Renal cortical epithelial cell (primary cell): ENCODE data around the gene ADAM22. TPM values are rescaled to one million over a fixed set of nuclear protein-coding genes. Genes with fewer than 3 reads are reported as not detected.
"Not testable (repeated sequence)": the region's sequence is repeated elsewhere in the genome, so short reads cannot be mapped to it uniquely, and the experiment has no call there.

Experiments used
- DNase-seq: peaks from one replicate; pipeline ENCODE4 v3.0.0-alpha.2; 2011; ENCODE audit warnings: low read depth
- total RNA-seq: library from RNA; depleted of rRNA; stranded (reverse); fragments of >200 nt; gene quantifications from 2 replicates; pipeline ENCODE4 v1.2.3, GENCODE V29; 2014

ADAM22 gene, protein sequence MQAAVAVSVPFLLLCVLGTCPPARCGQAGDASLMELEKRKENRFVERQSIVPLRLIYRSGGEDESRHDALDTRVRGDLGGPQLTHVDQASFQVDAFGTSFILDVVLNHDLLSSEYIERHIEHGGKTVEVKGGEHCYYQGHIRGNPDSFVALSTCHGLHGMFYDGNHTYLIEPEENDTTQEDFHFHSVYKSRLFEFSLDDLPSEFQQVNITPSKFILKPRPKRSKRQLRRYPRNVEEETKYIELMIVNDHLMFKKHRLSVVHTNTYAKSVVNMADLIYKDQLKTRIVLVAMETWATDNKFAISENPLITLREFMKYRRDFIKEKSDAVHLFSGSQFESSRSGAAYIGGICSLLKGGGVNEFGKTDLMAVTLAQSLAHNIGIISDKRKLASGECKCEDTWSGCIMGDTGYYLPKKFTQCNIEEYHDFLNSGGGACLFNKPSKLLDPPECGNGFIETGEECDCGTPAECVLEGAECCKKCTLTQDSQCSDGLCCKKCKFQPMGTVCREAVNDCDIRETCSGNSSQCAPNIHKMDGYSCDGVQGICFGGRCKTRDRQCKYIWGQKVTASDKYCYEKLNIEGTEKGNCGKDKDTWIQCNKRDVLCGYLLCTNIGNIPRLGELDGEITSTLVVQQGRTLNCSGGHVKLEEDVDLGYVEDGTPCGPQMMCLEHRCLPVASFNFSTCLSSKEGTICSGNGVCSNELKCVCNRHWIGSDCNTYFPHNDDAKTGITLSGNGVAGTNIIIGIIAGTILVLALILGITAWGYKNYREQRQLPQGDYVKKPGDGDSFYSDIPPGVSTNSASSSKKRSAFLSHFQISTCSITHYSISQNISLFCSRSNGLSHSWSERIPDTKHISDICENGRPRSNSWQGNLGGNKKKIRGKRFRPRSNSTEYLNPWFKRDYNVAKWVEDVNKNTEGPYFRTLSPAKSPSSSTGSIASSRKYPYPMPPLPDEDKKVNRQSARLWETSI
- total RNA-seq = 1.2 and 1.6 TPM in 2 replicates

- peak; percentile 72 for DNase-seq
These were observed at the start of gene ADAM22 for GRCh38 chr7:87933953-87934698. ADAM22 (plus strand) TSS chr7:87934251; CDS start chr7:87934466, 215 bp downstream.

DNA sequence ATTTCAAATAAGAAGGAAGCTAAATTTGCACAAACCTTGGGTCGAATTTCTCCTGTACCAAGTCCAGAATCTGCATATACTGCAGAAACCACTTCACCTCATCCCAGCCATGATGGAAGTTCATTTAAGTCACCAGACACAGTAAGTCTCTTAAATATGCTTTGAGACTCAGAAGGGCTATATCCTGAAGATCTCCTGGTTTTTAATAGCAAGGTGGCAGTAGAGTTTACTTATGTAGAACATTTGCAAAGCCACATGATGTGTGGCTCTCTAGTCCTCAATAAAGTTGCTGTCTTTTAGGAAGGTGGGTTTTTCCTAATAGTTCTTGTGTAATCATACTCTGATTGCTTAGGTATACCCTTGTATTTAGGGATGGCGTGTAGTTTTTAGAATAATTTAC, 49.0 kb upstream of the ADAM22 start:
- no peak for DNase-seq

DNA sequence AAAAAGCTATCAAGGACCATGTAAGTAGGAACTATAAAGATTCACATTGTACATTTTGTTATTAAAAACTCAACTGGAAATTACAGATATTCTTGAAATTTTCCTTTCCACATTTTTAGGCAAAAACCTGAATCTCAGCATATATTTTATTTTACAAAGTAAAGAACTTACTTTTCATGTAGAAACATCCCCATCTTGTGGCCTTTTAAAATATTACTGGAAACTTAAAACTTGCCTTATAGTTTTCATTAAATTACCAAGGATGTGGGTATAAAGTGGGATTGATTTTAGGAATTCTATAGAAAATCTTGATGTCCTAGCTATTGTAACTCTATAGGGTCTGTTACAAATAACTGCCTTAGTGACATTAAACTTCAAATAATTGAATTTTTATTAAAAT, 47.2 kb upstream of the ADAM22 start:
- DNase-seq = peak; percentile 61

DNA sequence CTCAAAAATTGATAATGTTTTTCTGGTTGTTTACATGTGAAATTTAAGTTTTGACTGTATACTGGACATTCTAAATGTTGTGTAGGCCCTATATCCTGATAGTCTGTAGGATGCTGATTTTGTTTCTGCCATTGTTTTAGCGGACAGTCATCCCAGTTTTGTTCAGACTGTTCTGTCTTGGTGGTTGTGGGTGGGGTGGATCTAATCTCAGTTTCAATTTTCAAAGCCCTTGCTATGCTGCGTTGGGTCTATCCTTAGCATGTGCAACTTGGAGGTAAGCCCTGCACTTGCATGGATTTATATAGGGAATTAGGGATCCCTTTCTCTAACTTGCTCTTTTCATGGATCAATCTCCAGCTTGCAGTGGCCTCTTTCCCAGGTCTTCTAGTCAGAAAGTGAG, 38.7 kb upstream of the ADAM22 start:
- DNase-seq = no peak

DNA sequence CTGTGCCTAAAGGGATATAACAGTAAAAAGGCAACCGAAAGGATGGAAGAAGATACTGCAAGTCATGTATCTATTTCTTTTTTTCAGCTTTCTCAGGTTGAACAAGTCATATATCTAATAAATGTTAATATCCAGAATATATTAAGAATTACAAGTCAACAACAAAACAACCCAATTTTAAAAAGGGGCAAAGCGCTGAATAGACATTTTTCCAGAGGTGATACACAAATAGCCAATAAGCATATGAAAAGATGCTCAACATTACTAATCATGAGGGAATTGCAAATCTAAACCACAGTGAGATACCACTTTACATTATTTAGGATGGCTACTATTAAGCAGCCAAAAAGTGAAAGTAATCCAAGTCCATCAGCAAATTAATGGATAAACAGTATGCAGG, 34.8 kb upstream of the ADAM22 start:
- DNase-seq = no peak

DNA sequence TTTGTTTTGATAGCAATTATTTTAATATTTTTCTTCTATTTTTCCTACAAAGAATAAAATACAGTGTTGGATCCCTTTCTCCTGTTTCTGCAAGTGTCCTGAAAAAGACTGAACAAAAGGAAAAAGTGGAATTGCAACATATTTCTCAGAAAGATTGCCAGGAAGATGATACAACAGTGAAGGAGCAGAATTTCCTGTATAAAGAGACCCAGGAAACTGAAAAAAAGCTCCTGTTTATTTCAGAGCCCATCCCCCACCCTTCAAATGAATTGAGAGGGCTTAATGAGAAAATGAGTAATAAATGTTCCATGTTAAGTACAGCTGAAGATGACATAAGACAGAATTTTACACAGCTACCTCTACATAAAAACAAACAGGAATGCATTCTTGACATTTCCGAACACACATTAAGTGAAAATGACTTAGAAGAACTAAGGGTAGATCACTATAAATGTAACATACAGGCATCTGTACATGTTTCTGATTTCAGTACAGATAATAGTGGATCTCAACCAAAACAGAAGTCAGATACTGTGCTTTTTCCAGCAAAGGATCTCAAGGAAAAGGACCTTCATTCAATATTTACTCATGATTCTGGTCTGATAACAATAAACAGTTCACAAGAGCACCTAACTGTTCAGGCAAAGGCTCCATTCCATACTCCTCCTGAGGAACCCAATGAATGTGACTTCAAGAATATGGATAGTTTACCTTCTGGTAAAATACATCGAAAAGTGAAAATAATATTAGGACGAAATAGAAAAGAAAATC, 26.7 kb upstream of the ADAM22 start:
- peak; percentile 18 for DNase-seq

DNA sequence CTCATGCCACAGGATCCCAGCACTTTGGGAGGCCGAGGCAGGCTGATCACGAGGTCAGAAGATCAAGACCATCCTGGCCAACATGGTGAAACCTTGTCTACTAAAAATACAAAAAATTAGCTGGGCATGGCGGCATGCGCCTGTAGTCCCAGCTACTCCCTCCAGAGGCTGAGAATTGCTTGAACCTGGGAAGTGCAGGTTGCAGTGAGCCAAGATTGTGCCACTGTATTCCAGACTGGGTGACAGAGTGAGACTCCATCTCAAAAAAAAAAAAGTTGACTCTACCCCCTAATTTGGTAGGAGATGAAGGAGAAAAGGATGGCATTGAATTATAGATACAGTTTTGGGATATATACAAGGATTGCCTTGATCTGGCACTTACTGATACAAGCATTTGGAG, 25.2 kb upstream of the ADAM22 start:
- DNase-seq = not testable (repeated sequence)

- no peak for DNase-seq
These were observed 21.9 kb upstream of the ADAM22 start for GRCh38 chr7:87912121-87912520.

DNA sequence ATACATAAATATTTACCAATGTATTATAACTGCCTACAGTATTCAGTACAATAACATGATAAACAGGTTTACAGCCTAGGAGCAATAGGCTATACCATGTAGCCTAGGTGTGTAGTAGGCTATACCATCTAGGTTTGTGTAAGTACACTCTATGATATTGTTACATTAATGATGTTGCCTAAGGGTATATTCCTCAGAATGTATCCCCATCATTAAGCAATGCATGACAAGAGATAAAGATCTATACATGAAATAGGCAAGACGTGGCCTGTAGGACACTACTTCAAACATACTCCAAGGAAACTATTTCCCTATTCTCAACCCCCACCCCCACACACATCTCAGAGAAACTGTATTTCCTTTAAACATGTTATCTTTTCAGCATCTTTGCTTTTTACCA, 15.3 kb upstream of the ADAM22 start:
- DNase-seq = no peak

GRCh38 chr7:87919875-87920274, 14.2 kb upstream of the ADAM22 start:
- no peak for DNase-seq

GRCh38 chr7:87920578-87920977, 13.5 kb upstream of the ADAM22 start:
- DNase-seq = no peak

DNA sequence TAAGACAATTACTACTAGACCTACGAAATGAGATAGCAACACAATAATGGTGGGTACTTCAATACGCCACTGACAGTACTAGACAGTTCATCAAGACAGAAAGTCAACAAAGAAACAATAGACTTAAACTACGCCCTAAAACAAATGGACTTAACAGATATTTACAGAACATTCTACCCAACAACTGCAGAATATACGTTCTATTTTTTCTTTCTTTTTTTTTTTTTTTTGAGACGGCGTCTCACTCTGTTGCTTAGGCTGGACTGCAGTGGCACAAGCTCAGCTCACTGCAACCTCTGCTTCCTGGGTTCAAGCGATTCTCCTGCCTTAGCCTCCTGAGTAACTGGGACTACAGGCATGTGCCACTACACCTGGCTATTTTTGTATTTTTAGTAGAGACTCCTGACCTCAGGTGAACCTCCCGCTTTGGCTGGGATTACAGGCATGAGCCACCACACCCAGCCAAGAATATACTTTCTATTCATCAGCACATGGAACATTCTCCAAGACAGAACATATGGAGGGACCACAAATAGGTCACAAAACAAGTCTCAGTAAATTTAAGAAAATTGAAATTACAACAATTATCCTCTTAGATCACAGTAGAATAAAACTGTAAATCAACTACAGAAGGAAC, 11.2 kb upstream of the ADAM22 start:
- DNase-seq = not testable (repeated sequence)

- peak; percentile 60 for DNase-seq
These were observed 7.2 kb upstream of the ADAM22 start for GRCh38 chr7:87926581-87927461.

GRCh38 chr7:87933605-87933952, 472 bp upstream of the ADAM22 start:
- no peak for DNase-seq

DNA sequence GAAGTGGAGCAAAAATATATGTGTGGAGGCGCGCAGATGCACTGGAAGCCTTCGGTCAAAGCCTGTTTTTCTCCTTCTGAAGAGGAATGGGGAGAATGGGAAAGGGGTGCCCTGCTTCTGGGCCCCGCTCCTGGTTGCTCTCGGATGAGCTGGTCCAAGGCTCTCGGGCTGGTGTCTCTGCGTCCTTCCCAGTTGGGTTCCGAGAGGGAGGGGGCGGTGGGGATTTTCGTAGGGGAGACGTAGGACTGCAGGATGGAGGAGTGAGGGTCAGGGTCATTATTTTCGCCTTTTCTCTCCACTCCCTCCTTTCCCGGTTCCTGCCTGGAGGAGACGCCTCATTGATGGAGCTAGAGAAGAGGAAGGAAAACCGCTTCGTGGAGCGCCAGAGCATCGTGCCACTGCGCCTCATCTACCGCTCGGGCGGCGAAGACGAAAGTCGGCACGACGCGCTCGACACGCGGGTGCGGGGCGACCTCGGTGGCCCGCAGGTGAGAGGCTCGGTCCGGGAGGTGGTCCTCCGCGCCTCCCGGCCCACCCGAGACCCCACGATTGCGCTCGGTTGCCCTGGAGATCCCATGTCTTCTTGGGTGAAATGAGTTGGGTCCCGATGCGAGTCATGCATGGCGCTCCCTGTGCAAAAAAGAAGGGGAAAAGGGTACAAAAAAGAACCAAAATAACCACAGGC, 790 bp downstream of the ADAM22 start:
- no peak for DNase-seq

DNA sequence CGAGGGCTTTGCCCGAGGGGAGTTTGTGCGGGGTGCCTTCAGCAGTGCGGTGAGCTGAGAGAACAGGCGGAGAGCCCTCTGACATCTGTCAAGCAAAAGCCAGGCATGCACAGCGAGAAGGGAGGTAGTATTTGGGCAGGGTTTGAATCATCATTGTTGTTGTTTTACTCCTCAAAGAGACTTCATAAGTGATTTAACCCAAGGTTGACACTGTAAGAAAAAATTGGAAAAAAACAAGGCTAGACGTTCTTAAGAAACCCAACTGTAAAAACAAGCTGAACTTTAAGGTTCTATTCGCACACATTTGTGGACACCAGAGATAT, 1.3 kb downstream of the ADAM22 start:
- no peak for DNase-seq

GRCh38 chr7:87941138-87941537, 7.1 kb downstream of the ADAM22 start:
- no peak for DNase-seq

- DNase-seq = no peak
These were observed 10.5 kb downstream of the ADAM22 start for GRCh38 chr7:87944547-87944946.

- DNase-seq = not testable (repeated sequence)
These were observed 11.9 kb downstream of the ADAM22 start for GRCh38 chr7:87945926-87946325.
